B cell (primary cell): ENCODE results near the gene TNFAIP8L2. TPM values are rescaled to one million over a fixed set of nuclear protein-coding genes. Genes with fewer than 3 reads are reported as not detected.

Experiments
- ATAC-seq: fragments of 200-7000 bp; cut with Tn5 transposase; one replicate; pipeline ENCODE4 v1.10.0; 2021; ENCODE audit warnings: low read depth, mild to moderate bottlenecking, moderate number of reproducible peaks, moderate library complexity
- CTCF ChIA-PET: fragments of 350-600 bp; sonication (Branson Sonifier 250); formaldehyde crosslinking; loops from one replicate; lab custom pipeline; 2021; ENCODE audit warnings: antibody characterized with exemption, inconsistent platforms; lab: Charles Lee
- POLR2A ChIA-PET: fragments of 350-600 bp; sonication (Branson Sonifier 250); formaldehyde crosslinking; loops from one replicate; lab custom pipeline; 2021; ENCODE audit warnings: antibody characterized with exemption; lab: Charles Lee
- DNase-seq: peaks from one replicate; pipeline ENCODE4 v3.0.0; 2013
- H2AFZ ChIP-seq: 2 replicates; pipeline ENCODE4 v1.6.1; 2012; ENCODE audit warnings: mild to moderate bottlenecking, low read depth, low read length; ENCODE audit not compliant: insufficient read depth, poor library complexity, severe bottlenecking
- H3K27ac ChIP-seq, 2 donors: 1 replicate in 1 of 2; 2 replicates in 1 of 2; pipeline ENCODE4 v1.5.1; 2012 to 2013; ENCODE audit warnings: low read length in 2 of 2, mild to moderate bottlenecking in 2 of 2, moderate library complexity in 1 of 2
- H3K27me3 ChIP-seq, 4 experiments: fragments of 200-600 bp in 1 of 4; sonication (generic) in 1 of 4; replicated peaks in 1 of 4; 1 replicate in 2 of 4; 2 replicates in 2 of 4; pipeline versions ENCODE4 v1.6.1 to v1.7.0; 2013 to 2016; ENCODE audit warnings: low read length in 3 of 4, mild to moderate bottlenecking in 2 of 4, mixed read lengths in 1 of 4, moderate library complexity in 1 of 4; ENCODE audit not compliant: insufficient read depth in 4 of 4, control insufficient read depth in 3 of 4; ENCODE audit errors: control extremely low read depth in 1 of 4
- H3K36me3 ChIP-seq, 2 experiments: replicated peaks in 1 of 2; 1 replicate in 1 of 2; 2 replicates in 1 of 2; pipeline versions ENCODE4 v1.6.1 to v1.7.1; 2013; ENCODE audit warnings: low read length in 1 of 2; ENCODE audit not compliant: insufficient read depth in 2 of 2, control insufficient read depth in 1 of 2; ENCODE audit errors: control extremely low read depth in 1 of 2, extremely low read depth in 1 of 2
- H3K4me1 ChIP-seq, 2 donors: fragments of 200-600 bp in 1 of 2; sonication (generic) in 1 of 2; 1 replicate in 1 of 2; 2 replicates in 1 of 2; pipeline versions ENCODE4 v1.5.1 to v1.6.1; 2013 to 2017; ENCODE audit warnings: low read length in 2 of 2; ENCODE audit not compliant: control insufficient read depth in 2 of 2, insufficient read depth in 2 of 2
- H3K4me2 ChIP-seq: replicated peaks from 2 replicates; pipeline ENCODE3; 2012; ENCODE audit warnings: mild to moderate bottlenecking, low read depth, low read length; ENCODE audit not compliant: poor library complexity, severe bottlenecking
- H3K4me3 ChIP-seq, 5 experiments: fragments of 200-600 bp in 1 of 5; sonication (generic) in 1 of 5; 1 replicate in 3 of 5; 2 replicates in 2 of 5; pipeline versions ENCODE4 v1.5.1 to v1.7.0; 2011 to 2016; ENCODE audit warnings: low read length in 4 of 5, mild to moderate bottlenecking in 4 of 5, low read depth in 2 of 5, control low read depth in 1 of 5, moderate library complexity in 1 of 5; ENCODE audit not compliant: insufficient read depth in 1 of 5; ENCODE audit errors: control extremely low read depth in 1 of 5, extremely low read depth in 1 of 5
- H3K79me2 ChIP-seq: fragments of 200-600 bp; sonication (generic); one replicate; pipeline ENCODE4 v1.6.0; 2016; ENCODE audit warnings: low read length; ENCODE audit not compliant: control insufficient read depth, insufficient read depth
- H3K9ac ChIP-seq: fragments of 200-600 bp; sonication (generic); 2 replicates; pipeline ENCODE4 v1.6.1; 2017; ENCODE audit warnings: mild to moderate bottlenecking, low read length, moderate library complexity
- H3K9me3 ChIP-seq, 3 donors: one replicate each; pipeline versions ENCODE4 v1.6.1 to v1.7.1; 2013; ENCODE audit warnings: low read length in 2 of 3; ENCODE audit not compliant: control insufficient read depth in 2 of 3, insufficient read depth in 1 of 3; ENCODE audit errors: control extremely low read depth in 1 of 3
- H4K20me1 ChIP-seq: 2 replicates; pipeline ENCODE4 v1.6.0; 2012; ENCODE audit warnings: mild to moderate bottlenecking, low read length; ENCODE audit not compliant: insufficient read depth, control insufficient read depth, poor library complexity, severe bottlenecking
- H3K27ac Mint-ChIP-seq: one replicate; pipeline ENCODE4 v1.8.0; 2021; ENCODE audit warnings: mixed read lengths
- H3K27me3 Mint-ChIP-seq: one replicate; pipeline ENCODE4 v1.8.0; 2021; ENCODE audit warnings: mixed read lengths
- H3K4me1 Mint-ChIP-seq: one replicate; pipeline ENCODE4 v1.8.0; 2021; ENCODE audit warnings: mixed read lengths
- H3K4me3 Mint-ChIP-seq: one replicate; pipeline ENCODE4 v1.8.0; 2021; ENCODE audit warnings: mixed read lengths
- H3K9me3 Mint-ChIP-seq: one replicate; pipeline ENCODE4 v1.8.0; 2022; ENCODE audit warnings: mixed read lengths; ENCODE audit not compliant: insufficient read depth
- EZH2 ChIP-seq: IDR thresholded peaks from 2 replicates; pipeline ENCODE4 v1.6.1; 2012; ENCODE audit warnings: borderline replicate concordance, low read depth, mild to moderate bottlenecking, moderate library complexity, low read length; ENCODE audit not compliant: insufficient read depth, poor library complexity, severe bottlenecking
- WGBS: methylation state at CpG from one replicate; pipeline ENCODE4 v1.1.5; 2013; ENCODE audit warnings: missing lambda C conversion rate; ENCODE audit not compliant: insufficient coverage; 5-methylcytosine and 5-hydroxymethylcytosine counted together
- intact Hi-C: fragments of 100-400 bp; cut with micrococcal nuclease; formaldehyde crosslinking; loops from one replicate; pipeline ENCODE4 v1.10.0; 2022
- polyA plus RNA-seq: library from polyadenylated mRNA; depleted of rRNA; stranded (reverse); fragments of >200 nt; gene quantifications from 2 replicates; pipeline ENCODE4 v1.2.3, GENCODE V29; 2012
- total RNA-seq, 2 donors: library from RNA; stranded (reverse); fragments of 120-200 nt in 1 of 2; gene quantifications; 1 replicate in 1 of 2; 2 replicates in 1 of 2; pipeline versions ENCODE4 v1.2.3 to v1.2.4, GENCODE V29; 2013 to 2022
- TF ChIP-seq, protein P1 (sequence below): fragments of 200-600 bp; IDR thresholded peaks from one replicate; pipeline ENCODE4 v1.8.0; 2022; ENCODE audit warnings: antibody characterized with exemption, mild to moderate bottlenecking

The TNFAIP8L2 gene
- total and polyA plus RNA-seq, 2 donors (not counting 1 experiment from before 2014, with no cell fraction given), result 9.1 to 14.9 TPM

DNA sequence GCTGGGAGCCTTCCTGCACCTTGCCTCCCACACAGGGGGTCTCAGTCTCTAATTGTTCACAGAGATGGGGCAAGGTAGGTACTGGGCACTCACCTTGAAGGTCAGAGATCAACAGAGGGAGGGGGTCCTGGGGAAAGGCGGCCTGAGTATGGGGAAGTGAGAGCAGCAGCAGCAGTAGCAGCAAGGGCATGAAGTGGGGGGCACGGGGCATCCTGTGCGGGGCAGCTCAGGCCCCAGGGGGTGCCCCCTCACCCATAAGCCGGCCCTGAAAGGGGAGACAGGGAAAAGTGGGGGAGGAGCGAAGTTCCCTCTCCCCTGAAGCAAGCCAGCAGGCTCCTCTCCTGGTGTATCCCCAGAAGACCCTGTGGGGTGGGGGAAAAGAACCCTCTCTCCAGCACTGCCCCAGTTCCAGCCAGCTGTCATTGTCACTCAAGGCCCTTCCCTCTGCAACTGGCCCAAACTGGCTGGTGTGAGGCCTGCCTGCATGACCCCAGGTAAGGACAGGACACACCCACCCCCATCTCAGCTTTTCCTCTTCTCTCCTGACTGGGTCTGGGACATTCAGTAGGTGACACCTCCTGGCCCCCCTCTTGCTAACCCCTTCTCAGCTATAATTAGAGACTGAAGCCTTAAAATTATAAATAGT lies 13.9 kb upstream of the TNFAIP8L2 start:
- Histone ChIP-seq H3K9me3 (peaks cover 0 to 8% (median 0%) of the 10 kb centered on the region in 3 donors), H3K4me3 (no peak overlapping the region), H3K27me3 (peaks cover 0 to 19% (median 8%) of the 10 kb centered on the region in 4 experiments), H3K79me2 (no peaks in the 10 kb centered on the region), H2AFZ (no peak overlapping the region), H4K20me1 (no peaks in the 10 kb centered on the region), H3K4me2 (no peak overlapping the region), H3K27ac (no peak overlapping the region), H3K4me1 (peaks cover 15 to 19% of the 10 kb centered on the region in 2 donors), H3K9ac (no peak overlapping the region), H3K36me3 (no peaks in the 10 kb centered on the region)
- TF ChIP-seq, protein P1, sequence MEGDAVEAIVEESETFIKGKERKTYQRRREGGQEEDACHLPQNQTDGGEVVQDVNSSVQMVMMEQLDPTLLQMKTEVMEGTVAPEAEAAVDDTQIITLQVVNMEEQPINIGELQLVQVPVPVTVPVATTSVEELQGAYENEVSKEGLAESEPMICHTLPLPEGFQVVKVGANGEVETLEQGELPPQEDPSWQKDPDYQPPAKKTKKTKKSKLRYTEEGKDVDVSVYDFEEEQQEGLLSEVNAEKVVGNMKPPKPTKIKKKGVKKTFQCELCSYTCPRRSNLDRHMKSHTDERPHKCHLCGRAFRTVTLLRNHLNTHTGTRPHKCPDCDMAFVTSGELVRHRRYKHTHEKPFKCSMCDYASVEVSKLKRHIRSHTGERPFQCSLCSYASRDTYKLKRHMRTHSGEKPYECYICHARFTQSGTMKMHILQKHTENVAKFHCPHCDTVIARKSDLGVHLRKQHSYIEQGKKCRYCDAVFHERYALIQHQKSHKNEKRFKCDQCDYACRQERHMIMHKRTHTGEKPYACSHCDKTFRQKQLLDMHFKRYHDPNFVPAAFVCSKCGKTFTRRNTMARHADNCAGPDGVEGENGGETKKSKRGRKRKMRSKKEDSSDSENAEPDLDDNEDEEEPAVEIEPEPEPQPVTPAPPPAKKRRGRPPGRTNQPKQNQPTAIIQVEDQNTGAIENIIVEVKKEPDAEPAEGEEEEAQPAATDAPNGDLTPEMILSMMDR, result no peak
- no peak for TF ChIP-seq EZH2
- ChIA-PET POLR2A (interaction anchor here (0.6 kb wide), 1 partner anchor 14 kb away, joined by 10 read pairs; no protein-coding TSS in a partner anchor), CTCF (interaction anchor here (0.6 to 1.3 kb wide), 5 partner anchors 13 to 195 kb away, joined by 3 to 5 read pairs (median 3); partner anchors contain the start of gene TNFAIP8L2)
- 0% methylated on average over 1 of the region's 5 CpGs for WGBS
- Mint-ChIP-seq H3K27ac (no peak overlapping the region), H3K27me3 (peaks cover 9% of the 10 kb centered on the region), H3K4me3 (no peak overlapping the region), H3K9me3 (no peaks in the 10 kb centered on the region), H3K4me1 (peaks cover 22% of the 10 kb centered on the region)
- ATAC-seq (no peak), DNase-seq (no peak)
- intact Hi-C loops, result no loop called here

DNA sequence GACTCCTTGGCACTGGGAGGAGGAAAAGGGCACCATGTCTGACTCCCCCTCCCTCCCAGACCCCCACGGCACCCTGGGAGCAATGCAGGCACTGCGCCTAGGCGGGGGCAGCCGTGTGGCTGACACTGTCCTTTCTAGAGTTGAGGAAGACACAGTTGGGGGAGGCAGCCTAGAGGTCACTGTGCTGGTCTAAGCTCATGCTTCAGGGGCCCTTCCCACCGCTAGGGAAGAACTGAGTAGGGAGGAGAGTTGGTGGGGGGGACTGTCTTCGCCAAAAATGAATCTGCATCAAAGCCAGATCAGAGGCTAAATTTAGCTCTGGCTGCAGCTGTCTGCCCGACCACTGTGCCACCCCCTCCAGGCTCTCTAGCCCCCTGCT lies 13.4 kb upstream of the TNFAIP8L2 start:
- no peaks in the 10 kb centered on the region for H3K36me3 ChIP-seq
- intact Hi-C loops, result no loop called here
- no peak for TF ChIP-seq EZH2
- TF ChIP-seq, protein P1, result no peak
- DNase-seq (no peak), ATAC-seq (no peak)
- 39% methylated on average over 4 of the region's 7 CpGs for WGBS
- Mint-ChIP-seq H3K27me3 (peaks cover 9% of the 10 kb centered on the region), H3K4me3 (no peak overlapping the region), H3K27ac (no peak overlapping the region), H3K4me1 (peaks cover 23% of the 10 kb centered on the region), H3K9me3 (no peaks in the 10 kb centered on the region)
- H3K9ac ChIP-seq, result no peak overlapping the region
- no peak overlapping the region for H3K4me3 ChIP-seq
- H3K4me2 ChIP-seq, result no peak overlapping the region
- H3K9me3 ChIP-seq, result peaks cover 0 to 8% (median 0%) of the 10 kb centered on the region in 3 donors
- ChIA-PET POLR2A (interaction anchor here (0.6 kb wide), 2 partner anchors 14 to 270 kb away, joined by 7 to 10 read pairs; no protein-coding TSS in a partner anchor), CTCF (interaction anchor here (0.6 to 1.3 kb wide), 6 partner anchors 8 to 195 kb away, joined by 3 to 5 read pairs (median 3); partner anchors contain the start of gene TNFAIP8L2)
- no peaks in the 10 kb centered on the region for H3K79me2 ChIP-seq
- no peaks in the 10 kb centered on the region for H4K20me1 ChIP-seq
- no peak overlapping the region for H3K27ac ChIP-seq
- H3K27me3 ChIP-seq, result peaks cover 0 to 20% (median 8%) of the 10 kb centered on the region in 4 experiments
- H3K4me1 ChIP-seq, result peaks cover 15 to 19% of the 10 kb centered on the region in 2 donors
- H2AFZ ChIP-seq, result no peak overlapping the region
